HepG2 (cell line): ENCODE results near the gene STK25. TPM values are rescaled to one million over a fixed set of nuclear protein-coding genes. Genes with fewer than 3 reads are reported as not detected.

ENCODE experiments used
- ASH2L ChIP-seq: fragments of 300-600, 200-600 bp; sonication (generic); IDR thresholded peaks from 2 replicates; pipeline ENCODE4 v1.7.0; 2017; ENCODE audit warnings: low read depth, mild to moderate bottlenecking, moderate library complexity, mixed read lengths, low read length; ENCODE audit not compliant: insufficient read length
- GFI1 ChIP-seq: sonication (generic); formaldehyde crosslinking; IDR thresholded peaks from 2 replicates; pipeline ENCODE4 v1.5.0; 2020; ENCODE audit warnings: missing genetic modification reagents, mild to moderate bottlenecking, borderline replicate concordance
- GTF3A ChIP-seq: sonication (generic); formaldehyde crosslinking; conservative IDR thresholded peaks from 2 replicates; pipeline ENCODE4 v1.4.0; 2020; ENCODE audit warnings: mild to moderate bottlenecking, missing genetic modification reagents
- JUNB ChIP-seq: sonication (generic); formaldehyde crosslinking; IDR thresholded peaks from 2 replicates; pipeline ENCODE4 v1.8.0; 2022; ENCODE audit warnings: missing genetic modification reagents, mild to moderate bottlenecking, borderline replicate concordance
- KLF13 ChIP-seq: sonication (generic); formaldehyde crosslinking; IDR thresholded peaks from 2 replicates; pipeline ENCODE4 v1.4.0; 2020; ENCODE audit warnings: mild to moderate bottlenecking, missing genetic modification reagents
- MED1 ChIP-seq: sonication (generic); formaldehyde crosslinking; IDR thresholded peaks from 2 replicates; pipeline ENCODE4 v1.4.0; 2020; ENCODE audit warnings: missing genetic modification reagents
- NPAS2 ChIP-seq: sonication (generic); formaldehyde crosslinking; IDR thresholded peaks from 2 replicates; pipeline ENCODE4 v1.8.0; 2022; ENCODE audit warnings: mild to moderate bottlenecking, missing genetic modification reagents, borderline replicate concordance
- NR2F2 ChIP-seq: IDR thresholded peaks from 2 replicates; pipeline ENCODE4 v1.6.1; 2012; ENCODE audit warnings: low read depth, inconsistent platforms, borderline replicate concordance
- NR2F6 ChIP-seq, 2 experiments: IDR thresholded peaks; 2 replicates each; pipeline ENCODE4 v1.6.1; 2016; ENCODE audit warnings: antibody characterized with exemption in 1 of 2, mild to moderate bottlenecking in 1 of 2
- PPARG ChIP-seq: conservative IDR thresholded peaks from 2 replicates; pipeline ENCODE4 v1.6.1; 2016; ENCODE audit warnings: missing biosample characterization, missing genetic modification reagents
- RBAK ChIP-seq: sonication (generic); formaldehyde crosslinking; IDR thresholded peaks from 2 replicates; pipeline ENCODE4 v1.5.1; 2020; ENCODE audit warnings: mild to moderate bottlenecking, missing genetic modification reagents
- RELA ChIP-seq: sonication (generic); formaldehyde crosslinking; IDR thresholded peaks from 2 replicates; pipeline ENCODE4 v1.4.0; 2020; ENCODE audit warnings: missing genetic modification reagents
- TCF7 ChIP-seq: sonication (generic); IDR thresholded peaks from 2 replicates; pipeline ENCODE4 v1.6.1; 2016; ENCODE audit warnings: antibody characterized with exemption, low read depth
- U2AF2 ChIP-seq: fragments of 200-400 bp; formaldehyde crosslinking; IDR thresholded peaks from 2 replicates; pipeline ENCODE4 v1.6.1; 2017; ENCODE audit warnings: low read depth, mild to moderate bottlenecking, low read length
- YEATS2 ChIP-seq: sonication (generic); formaldehyde crosslinking; IDR thresholded peaks from 2 replicates; pipeline ENCODE4 v1.4.0; 2020; ENCODE audit warnings: missing genetic modification reagents, borderline replicate concordance
- ZNF382 ChIP-seq: sonication (generic); formaldehyde crosslinking; IDR thresholded peaks from 2 replicates; pipeline ENCODE4 v1.5.0; 2020; ENCODE audit warnings: missing genetic modification reagents, mild to moderate bottlenecking, borderline replicate concordance
- ZNF446 ChIP-seq: sonication (generic); formaldehyde crosslinking; IDR thresholded peaks from 2 replicates; pipeline ENCODE4 v1.5.0; 2020; ENCODE audit warnings: mild to moderate bottlenecking, missing genetic modification reagents
- ZNF7 ChIP-seq: IDR thresholded peaks from 2 replicates; pipeline ENCODE4 v1.6.1; 2016; ENCODE audit warnings: missing biosample characterization, missing genetic modification reagents
- polyA plus RNA-seq, 8 experiments: library from polyadenylated mRNA; depleted of rRNA in 3 of 8; stranded (reverse) in 7 of 8; unstranded in 1 of 8; fragments of >200 nt; fragmentation: Illumina TruSeq in 4 of 8; extraction: Trizol in 4 of 8; gene quantifications; 2 replicates each; pipeline versions ENCODE4 v1.2.1 to v1.2.3, GENCODE V29; 2011 to 2016; ENCODE audit warnings: low read depth in 4 of 8, missing spikeins in 1 of 8, mixed read lengths in 1 of 8; ENCODE audit not compliant: insufficient read depth in 1 of 8
- total RNA-seq, 5 experiments: library from RNA; depleted of rRNA; stranded (reverse); fragments of >200 nt; fragmentation: Illumina TruSeq; extraction: Trizol; gene quantifications; 2 replicates each; pipeline ENCODE4 v1.2.3, GENCODE V29; 2016; ENCODE audit warnings: low read depth in 1 of 5
- TF ChIP-seq, protein P1 (sequence below): sonication (generic); formaldehyde crosslinking; IDR thresholded peaks from 2 replicates; pipeline ENCODE4 v1.4.0; 2020; ENCODE audit warnings: mild to moderate bottlenecking, missing genetic modification reagents
- TF ChIP-seq, protein P2 (sequence below): sonication (generic); formaldehyde crosslinking; IDR thresholded peaks from 2 replicates; pipeline ENCODE4 v1.5.1; 2020; ENCODE audit warnings: missing genetic modification reagents, mild to moderate bottlenecking, borderline replicate concordance
- TF ChIP-seq, protein P3 (sequence below), 2 experiments: sonication (generic) in 1 of 2; formaldehyde crosslinking in 1 of 2; IDR thresholded peaks; 2 replicates each; pipeline versions ENCODE4 v1.4.0 to v1.6.1; 2018 to 2020; ENCODE audit warnings: missing genetic modification reagents in 2 of 2, borderline replicate concordance in 1 of 2, low read depth in 1 of 2, mild to moderate bottlenecking in 1 of 2, missing biosample characterization in 1 of 2

STK25 gene
- total and polyA plus RNA-seq, 2 of the 13 experiments (the other 11 are each of a cell fraction or from before 2014, with no cell fraction given): 177 to 481 TPM

- TF ChIP-seq JUNB (CRISPR knock-in tag) (no peak), NPAS2 (CRISPR knock-in tag) (no peak), ZNF382 (CRISPR knock-in tag) (no peak), U2AF2 (no peak), RBAK (CRISPR knock-in tag) (no peak), GFI1 (CRISPR knock-in tag) (peak; percentile 81; the same call in 1 of the 2 replicates), ASH2L (no peak), TCF7 (no peak), MED1 (CRISPR knock-in tag) (peak; percentile 87), YEATS2 (peak; percentile 92), ZNF446 (CRISPR knock-in tag) (peak; percentile 97), ZNF7 (peak; percentile 58; the same call in 1 of the 2 replicates), NR2F2 (peak; percentile 15; the same call in 1 of the 2 replicates), KLF13 (CRISPR knock-in tag) (peak; percentile 96; the same call in 1 of the 2 replicates), GTF3A (peak; percentile 97), RELA (CRISPR knock-in tag) (peak; percentile 73; the same call in 1 of the 2 replicates), PPARG (CRISPR knock-in tag) (peak; percentile 90), NR2F6 (IDR thresholded peaks at IDR 0.05) (no peak), NR2F6 (CRISPR knock-in tag; IDR thresholded peaks at IDR 0.05) (peak; percentile 67)
- TF ChIP-seq, protein P1, sequence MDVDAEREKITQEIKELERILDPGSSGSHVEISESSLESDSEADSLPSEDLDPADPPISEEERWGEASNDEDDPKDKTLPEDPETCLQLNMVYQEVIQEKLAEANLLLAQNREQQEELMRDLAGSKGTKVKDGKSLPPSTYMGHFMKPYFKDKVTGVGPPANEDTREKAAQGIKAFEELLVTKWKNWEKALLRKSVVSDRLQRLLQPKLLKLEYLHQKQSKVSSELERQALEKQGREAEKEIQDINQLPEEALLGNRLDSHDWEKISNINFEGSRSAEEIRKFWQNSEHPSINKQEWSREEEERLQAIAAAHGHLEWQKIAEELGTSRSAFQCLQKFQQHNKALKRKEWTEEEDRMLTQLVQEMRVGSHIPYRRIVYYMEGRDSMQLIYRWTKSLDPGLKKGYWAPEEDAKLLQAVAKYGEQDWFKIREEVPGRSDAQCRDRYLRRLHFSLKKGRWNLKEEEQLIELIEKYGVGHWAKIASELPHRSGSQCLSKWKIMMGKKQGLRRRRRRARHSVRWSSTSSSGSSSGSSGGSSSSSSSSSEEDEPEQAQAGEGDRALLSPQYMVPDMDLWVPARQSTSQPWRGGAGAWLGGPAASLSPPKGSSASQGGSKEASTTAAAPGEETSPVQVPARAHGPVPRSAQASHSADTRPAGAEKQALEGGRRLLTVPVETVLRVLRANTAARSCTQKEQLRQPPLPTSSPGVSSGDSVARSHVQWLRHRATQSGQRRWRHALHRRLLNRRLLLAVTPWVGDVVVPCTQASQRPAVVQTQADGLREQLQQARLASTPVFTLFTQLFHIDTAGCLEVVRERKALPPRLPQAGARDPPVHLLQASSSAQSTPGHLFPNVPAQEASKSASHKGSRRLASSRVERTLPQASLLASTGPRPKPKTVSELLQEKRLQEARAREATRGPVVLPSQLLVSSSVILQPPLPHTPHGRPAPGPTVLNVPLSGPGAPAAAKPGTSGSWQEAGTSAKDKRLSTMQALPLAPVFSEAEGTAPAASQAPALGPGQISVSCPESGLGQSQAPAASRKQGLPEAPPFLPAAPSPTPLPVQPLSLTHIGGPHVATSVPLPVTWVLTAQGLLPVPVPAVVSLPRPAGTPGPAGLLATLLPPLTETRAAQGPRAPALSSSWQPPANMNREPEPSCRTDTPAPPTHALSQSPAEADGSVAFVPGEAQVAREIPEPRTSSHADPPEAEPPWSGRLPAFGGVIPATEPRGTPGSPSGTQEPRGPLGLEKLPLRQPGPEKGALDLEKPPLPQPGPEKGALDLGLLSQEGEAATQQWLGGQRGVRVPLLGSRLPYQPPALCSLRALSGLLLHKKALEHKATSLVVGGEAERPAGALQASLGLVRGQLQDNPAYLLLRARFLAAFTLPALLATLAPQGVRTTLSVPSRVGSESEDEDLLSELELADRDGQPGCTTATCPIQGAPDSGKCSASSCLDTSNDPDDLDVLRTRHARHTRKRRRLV (CRISPR knock-in tag): no peak
- TF ChIP-seq, protein P2, sequence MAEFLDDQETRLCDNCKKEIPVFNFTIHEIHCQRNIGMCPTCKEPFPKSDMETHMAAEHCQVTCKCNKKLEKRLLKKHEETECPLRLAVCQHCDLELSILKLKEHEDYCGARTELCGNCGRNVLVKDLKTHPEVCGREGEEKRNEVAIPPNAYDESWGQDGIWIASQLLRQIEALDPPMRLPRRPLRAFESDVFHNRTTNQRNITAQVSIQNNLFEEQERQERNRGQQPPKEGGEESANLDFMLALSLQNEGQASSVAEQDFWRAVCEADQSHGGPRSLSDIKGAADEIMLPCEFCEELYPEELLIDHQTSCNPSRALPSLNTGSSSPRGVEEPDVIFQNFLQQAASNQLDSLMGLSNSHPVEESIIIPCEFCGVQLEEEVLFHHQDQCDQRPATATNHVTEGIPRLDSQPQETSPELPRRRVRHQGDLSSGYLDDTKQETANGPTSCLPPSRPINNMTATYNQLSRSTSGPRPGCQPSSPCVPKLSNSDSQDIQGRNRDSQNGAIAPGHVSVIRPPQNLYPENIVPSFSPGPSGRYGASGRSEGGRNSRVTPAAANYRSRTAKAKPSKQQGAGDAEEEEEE (CRISPR knock-in tag): no peak
- TF ChIP-seq, protein P3, sequence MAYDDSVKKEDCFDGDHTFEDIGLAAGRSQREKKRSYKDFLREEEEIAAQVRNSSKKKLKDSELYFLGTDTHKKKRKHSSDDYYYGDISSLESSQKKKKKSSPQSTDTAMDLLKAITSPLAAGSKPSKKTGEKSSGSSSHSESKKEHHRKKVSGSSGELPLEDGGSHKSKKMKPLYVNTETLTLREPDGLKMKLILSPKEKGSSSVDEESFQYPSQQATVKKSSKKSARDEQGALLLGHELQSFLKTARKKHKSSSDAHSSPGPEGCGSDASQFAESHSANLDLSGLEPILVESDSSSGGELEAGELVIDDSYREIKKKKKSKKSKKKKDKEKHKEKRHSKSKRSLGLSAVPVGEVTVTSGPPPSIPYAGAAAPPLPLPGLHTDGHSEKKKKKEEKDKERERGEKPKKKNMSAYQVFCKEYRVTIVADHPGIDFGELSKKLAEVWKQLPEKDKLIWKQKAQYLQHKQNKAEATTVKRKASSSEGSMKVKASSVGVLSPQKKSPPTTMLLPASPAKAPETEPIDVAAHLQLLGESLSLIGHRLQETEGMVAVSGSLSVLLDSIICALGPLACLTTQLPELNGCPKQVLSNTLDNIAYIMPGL (CRISPR knock-in tag; IDR thresholded peaks at IDR 0.05; ENCODE audit: borderline replicate concordance in 1 of 2, low read depth in 1 of 2): peak; percentile 84 to 89
Measured at GRCh38 chr2:241508240-241509154, at the start of gene STK25 (continued).
